Calu3 (cell line): ENCODE measurements around the gene PWWP2A. TPM values are rescaled to one million over a fixed set of nuclear protein-coding genes. Genes with fewer than 3 reads are reported as not detected.

Experiments used
- BruUV-seq: library from RNA; stranded (reverse); fragments of 400-500 nt; replicated peaks from 2 replicates; lab custom pipeline; 2021; lab: Mats Ljungman, UMichigan
- CTCF ChIA-PET: fragments of 300-600 bp; sonication (Branson Sonifier 250); formaldehyde crosslinking; loops from one replicate; lab custom pipeline; 2022; ENCODE audit warnings: antibody characterized with exemption; lab: Charles Lee
- DNase-seq: peaks from one replicate; pipeline ENCODE4 v3.0.0; 2022
- H3K27ac Mint-ChIP-seq: one replicate; pipeline ENCODE4 v1.8.0; 2022; ENCODE audit warnings: mixed read lengths; ENCODE audit not compliant: unreplicated experiment
- H3K27me3 Mint-ChIP-seq: one replicate; pipeline ENCODE4 v1.8.0; 2022; ENCODE audit warnings: mixed read lengths; ENCODE audit not compliant: unreplicated experiment
- H3K36me3 Mint-ChIP-seq: one replicate; pipeline ENCODE4 v1.8.0; 2022; ENCODE audit warnings: mild to moderate bottlenecking, moderate library complexity, mixed read lengths; ENCODE audit not compliant: insufficient read depth, unreplicated experiment
- H3K4me1 Mint-ChIP-seq: one replicate; pipeline ENCODE4 v1.8.0; 2022; ENCODE audit warnings: mild to moderate bottlenecking, low read depth, mixed read lengths; ENCODE audit not compliant: unreplicated experiment
- H3K4me3 Mint-ChIP-seq: one replicate; pipeline ENCODE4 v1.8.0; 2022; ENCODE audit warnings: mild to moderate bottlenecking, low read depth, moderate library complexity, mixed read lengths; ENCODE audit not compliant: unreplicated experiment
- H3K9me3 Mint-ChIP-seq: one replicate; pipeline ENCODE4 v1.8.0; 2022; ENCODE audit warnings: low read depth, mixed read lengths; ENCODE audit not compliant: unreplicated experiment
- intact Hi-C: fragments of 100-400 bp; cut with micrococcal nuclease; formaldehyde crosslinking; loops from one replicate; pipeline ENCODE4 v1.10.0; 2022; ENCODE audit not compliant: unreplicated experiment
- total RNA-seq: library from RNA; stranded (reverse); gene quantifications from 2 replicates; pipeline ENCODE4 v1.2.3, GENCODE V29; 2022
- TF ChIP-seq, protein P1 (sequence below): fragments of 200-600 bp; IDR thresholded peaks from one replicate; pipeline ENCODE4 v1.8.0; 2022; ENCODE audit warnings: antibody characterized with exemption; ENCODE audit not compliant: unreplicated experiment

PWWP2A gene
- total RNA-seq, 1 experiment from 2014 or later, result 36.4 TPM

DNA sequence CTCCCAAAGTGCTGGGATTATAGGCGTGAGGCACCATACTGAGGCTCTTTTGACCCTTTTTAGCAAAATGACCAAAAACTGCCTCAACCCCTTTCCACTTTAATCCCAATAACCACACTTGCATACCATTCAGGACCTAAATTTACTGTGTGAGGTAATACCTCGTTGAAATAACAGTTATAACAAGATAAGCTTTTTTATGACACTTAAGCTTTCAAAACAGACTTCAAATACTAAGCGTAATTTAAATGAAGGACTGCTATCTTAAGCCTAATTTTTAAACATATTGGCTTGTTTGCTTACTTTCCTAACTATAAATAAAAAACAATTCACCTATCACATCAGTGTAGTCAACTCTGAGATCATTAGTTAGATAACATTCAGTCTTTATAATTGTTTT, 37.8 kb downstream of the PWWP2A start:
- Mint-ChIP-seq H3K4me3 (no peak overlapping the region), H3K36me3 (no peaks in the 10 kb centered on the region), H3K9me3 (no peaks in the 10 kb centered on the region), H3K4me1 (peaks cover 14% of the 10 kb centered on the region), H3K27ac (no peak overlapping the region), H3K27me3 (no peaks in the 10 kb centered on the region)
- BruUV-seq, result no TSS peak
- DNase-seq, result no peak
- intact Hi-C loops, result loop anchor here (5.0 kb wide), 2 partner anchors 76 to 116 kb away; no protein-coding TSS in a partner anchor
- TF ChIP-seq, protein P1, sequence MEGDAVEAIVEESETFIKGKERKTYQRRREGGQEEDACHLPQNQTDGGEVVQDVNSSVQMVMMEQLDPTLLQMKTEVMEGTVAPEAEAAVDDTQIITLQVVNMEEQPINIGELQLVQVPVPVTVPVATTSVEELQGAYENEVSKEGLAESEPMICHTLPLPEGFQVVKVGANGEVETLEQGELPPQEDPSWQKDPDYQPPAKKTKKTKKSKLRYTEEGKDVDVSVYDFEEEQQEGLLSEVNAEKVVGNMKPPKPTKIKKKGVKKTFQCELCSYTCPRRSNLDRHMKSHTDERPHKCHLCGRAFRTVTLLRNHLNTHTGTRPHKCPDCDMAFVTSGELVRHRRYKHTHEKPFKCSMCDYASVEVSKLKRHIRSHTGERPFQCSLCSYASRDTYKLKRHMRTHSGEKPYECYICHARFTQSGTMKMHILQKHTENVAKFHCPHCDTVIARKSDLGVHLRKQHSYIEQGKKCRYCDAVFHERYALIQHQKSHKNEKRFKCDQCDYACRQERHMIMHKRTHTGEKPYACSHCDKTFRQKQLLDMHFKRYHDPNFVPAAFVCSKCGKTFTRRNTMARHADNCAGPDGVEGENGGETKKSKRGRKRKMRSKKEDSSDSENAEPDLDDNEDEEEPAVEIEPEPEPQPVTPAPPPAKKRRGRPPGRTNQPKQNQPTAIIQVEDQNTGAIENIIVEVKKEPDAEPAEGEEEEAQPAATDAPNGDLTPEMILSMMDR, result no peak
- CTCF ChIA-PET, result interaction anchor here (0.6 to 1.5 kb wide), 12 partner anchors 10 to 310 kb away, joined by 3 to 16 read pairs (median 4); no protein-coding TSS in a partner anchor

DNA sequence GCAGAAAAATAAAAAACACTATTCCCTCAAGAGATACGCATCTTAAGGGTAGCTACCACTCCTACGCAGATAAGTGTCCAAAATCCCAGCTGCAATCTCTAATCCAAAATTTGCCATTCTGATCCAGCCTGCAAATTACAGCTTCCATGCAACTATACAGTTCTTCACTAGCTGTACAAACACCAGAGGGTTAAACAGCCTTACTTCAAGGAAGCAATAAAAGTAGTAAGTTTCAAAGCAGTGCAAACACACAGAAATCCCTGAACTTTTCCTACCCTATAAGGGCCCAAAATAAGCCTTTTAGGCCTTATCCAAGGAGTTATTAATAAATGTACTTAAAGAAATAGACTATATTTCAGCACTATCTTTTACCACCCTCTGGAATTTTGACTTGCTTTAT, 39.5 kb downstream of the PWWP2A start:
- H3K4me1 Mint-ChIP-seq, result peaks cover 14% of the 10 kb centered on the region
- no peak overlapping the region for H3K4me3 Mint-ChIP-seq
- H3K27me3 Mint-ChIP-seq, result no peaks in the 10 kb centered on the region
- DNase-seq, result no peak
- intact Hi-C loops, result loop anchor here (1.0 to 5.0 kb wide), 4 partner anchors 78 to 312 kb away; no protein-coding TSS in a partner anchor
- CTCF ChIA-PET, result interaction anchor here (0.6 kb wide), 1 partner anchor 54 kb away, joined by 3 read pairs; no protein-coding TSS in a partner anchor
- TF ChIP-seq, protein P1, result no peak
- no TSS peak for BruUV-seq
- H3K9me3 Mint-ChIP-seq, result no peaks in the 10 kb centered on the region
- H3K27ac Mint-ChIP-seq, result no peak overlapping the region
- H3K36me3 Mint-ChIP-seq, result no peaks in the 10 kb centered on the region

GRCh38 chr5:160076997-160077396, 42.3 kb downstream of the PWWP2A start:
- CTCF ChIA-PET, result no interaction called here
- DNase-seq, result no peak
- BruUV-seq, result no TSS peak
- no peaks in the 10 kb centered on the region for H3K9me3 Mint-ChIP-seq
- intact Hi-C loops, result no loop called here
- no peaks in the 10 kb centered on the region for H3K27me3 Mint-ChIP-seq
- H3K4me1 Mint-ChIP-seq, result no peaks in the 10 kb centered on the region
- no peak overlapping the region for H3K27ac Mint-ChIP-seq
- H3K36me3 Mint-ChIP-seq, result peaks cover 11% of the 10 kb centered on the region
- H3K4me3 Mint-ChIP-seq, result no peak overlapping the region
- TF ChIP-seq, protein P1, result no peak

- TF ChIP-seq, protein P1, result no peak
- intact Hi-C loops, result no loop called here
- H3K4me1 Mint-ChIP-seq, result no peaks in the 10 kb centered on the region
- H3K36me3 Mint-ChIP-seq, result peaks cover 11% of the 10 kb centered on the region
- no peak overlapping the region for H3K4me3 Mint-ChIP-seq
- no peaks in the 10 kb centered on the region for H3K27me3 Mint-ChIP-seq
- DNase-seq, result no peak
- no TSS peak for BruUV-seq
- H3K9me3 Mint-ChIP-seq, result no peaks in the 10 kb centered on the region
- no peak overlapping the region for H3K27ac Mint-ChIP-seq
- CTCF ChIA-PET, result no interaction called here
Measured at GRCh38 chr5:160075073-160075472, 44.2 kb downstream of the PWWP2A start.
